ENCODE results near the gene TIE1. TPM values are rescaled to one million over a fixed set of nuclear protein-coding genes. Genes with fewer than 3 reads are reported as not detected.

Gene TIE1
- total RNA-seq, 4 donors from 2014 or later, result 30.6 to 65.1 (median 47.7) TPM

GRCh38 chr1:43352351-43352705 is 51.5 kb downstream of the TIE1 start:
- H3K36me3 ChIP-seq, result no peaks in the 10 kb centered on the region

GRCh38 chr1:43352881-43353280 is 52.1 kb downstream of the TIE1 start:
- Histone ChIP-seq H3K4me3 (replicated peaks in 1 of 3) (no peak overlapping the region), H3K4me1 (peaks cover 16 to 18% of the 10 kb centered on the region in 2 donors), H3K36me3 (no peaks in the 10 kb centered on the region), H3K9me3 (no peaks in the 10 kb centered on the region), H3K27ac (no peak overlapping the region), H3K27me3 (no peaks in the 10 kb centered on the region)
- TF ChIP-seq POLR2A (IDR thresholded peaks at IDR 0.05) (no peak), CTCF (IDR thresholded peaks at IDR 0.05) (no peak)
- intact Hi-C loops (cut with DNase I), result no loop called here
- 67 to 71% methylated on average over 3 of the region's 3 CpGs for WGBS, 2 donors
- DNase-seq, result no peak

More at GRCh38 chr1:43352351-43352705, 51.5 kb downstream of the TIE1 start:
- Histone ChIP-seq H3K4me1 (peaks cover 16 to 21% of the 10 kb centered on the region in 2 donors), H3K9me3 (no peaks in the 10 kb centered on the region), H3K4me3 (replicated peaks in 1 of 3) (no peak overlapping the region), H3K27ac (peak overlapping the region in 1 of 3 donors; percentile 43), H3K27me3 (no peaks in the 10 kb centered on the region)
- DNase-seq, result no peak
- TF ChIP-seq POLR2A (IDR thresholded peaks at IDR 0.05), result no peak
- no peak for TF ChIP-seq CTCF (IDR thresholded peaks at IDR 0.05)
- WGBS, 2 donors, result 96 to 100% methylated on average over 2 of the region's 2 CpGs
- intact Hi-C loops (cut with DNase I), result no loop called here

DNA sequence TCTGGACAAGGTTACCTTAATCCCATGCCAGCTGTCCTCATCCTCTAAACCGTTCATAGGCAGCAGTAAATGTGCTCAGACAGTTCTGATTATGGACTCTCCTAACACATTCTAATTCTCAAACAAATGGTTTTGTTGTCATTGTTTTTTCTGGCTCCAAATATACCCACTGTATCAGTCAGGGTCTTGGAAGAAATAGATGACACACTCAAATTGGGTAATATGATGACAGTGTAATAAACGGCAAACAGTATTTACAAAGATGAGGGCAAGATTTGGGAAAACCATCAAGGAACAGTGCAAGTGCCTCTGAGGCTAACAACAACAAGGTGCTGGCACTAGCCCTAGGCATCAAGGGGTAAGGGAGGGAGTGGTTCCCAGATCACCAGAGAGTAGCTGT is 53.7 kb downstream of the TIE1 start:
- 86 to 90% methylated on average over 2 of the region's 2 CpGs for WGBS, 2 donors
- H3K36me3 ChIP-seq, result no peaks in the 10 kb centered on the region
- TF ChIP-seq CTCF (IDR thresholded peaks at IDR 0.05), result no peak
- no peak for TF ChIP-seq POLR2A (IDR thresholded peaks at IDR 0.05)

GRCh38 chr1:43354936-43355335 is 54.2 kb downstream of the TIE1 start:
- no peak for TF ChIP-seq CTCF (IDR thresholded peaks at IDR 0.05)
- no peak for TF ChIP-seq POLR2A (IDR thresholded peaks at IDR 0.05)
- WGBS, 2 donors, result 94% methylated on average over 2 of the region's 2 CpGs
- Histone ChIP-seq H3K27ac (no peak overlapping the region), H3K9me3 (no peaks in the 10 kb centered on the region), H3K27me3 (no peaks in the 10 kb centered on the region), H3K4me3 (replicated peaks in 1 of 3) (no peak overlapping the region), H3K36me3 (no peaks in the 10 kb centered on the region), H3K4me1 (peaks cover 13 to 18% of the 10 kb centered on the region in 2 donors)
- intact Hi-C loops (cut with DNase I), result no loop called here
- no peak for DNase-seq

More for the DNA sequence above, 53.7 kb downstream of the TIE1 start:
- Histone ChIP-seq H3K27ac (no peak overlapping the region), H3K9me3 (no peaks in the 10 kb centered on the region), H3K27me3 (no peaks in the 10 kb centered on the region), H3K4me1 (peaks cover 17 to 20% of the 10 kb centered on the region in 2 donors), H3K4me3 (replicated peaks in 1 of 3) (no peak overlapping the region)
- intact Hi-C loops (cut with DNase I), result no loop called here
- no peak for DNase-seq

GRCh38 chr1:43357251-43357650 is 56.5 kb downstream of the TIE1 start:
- H3K27me3 ChIP-seq, result no peaks in the 10 kb centered on the region
- TF ChIP-seq CTCF (IDR thresholded peaks at IDR 0.05), result no peak
- TF ChIP-seq POLR2A (IDR thresholded peaks at IDR 0.05), result no peak
- H3K27ac ChIP-seq, result no peak overlapping the region
- H3K4me3 ChIP-seq (replicated peaks in 1 of 3), result no peak overlapping the region
- peaks cover 9 to 12% of the 10 kb centered on the region in 2 donors for H3K4me1 ChIP-seq
- WGBS, 2 donors, result 97 to 99% methylated on average over 4 of the region's 4 CpGs
- peaks cover 0 to 1% of the 10 kb centered on the region in 2 donors for H3K36me3 ChIP-seq
- H3K9me3 ChIP-seq, result no peaks in the 10 kb centered on the region
- intact Hi-C loops (cut with DNase I), result no loop called here
- no peak for DNase-seq
